Stimulated activated CD4-positive, alpha-beta T cell treated with anti-CD3 and anti-CD28 coated beads, Interleukin-15, amount 100 ng/mL, for 48 hours (primary cell): ENCODE measurements around the gene ST8SIA4.

Experiments
- DNase-seq, 2 donors: peaks; one replicate each; pipeline ENCODE4 v3.0.0-alpha.2; 2020; ENCODE audit warnings: low read depth in 2 of 2

Gene ST8SIA4

GRCh38 chr5:100872408-100873190, 30.5 kb downstream of the ST8SIA4 start:
- peak in 1 of 2 donors; percentile 8 for DNase-seq

GRCh38 chr5:100867039-100867562, 36.0 kb downstream of the ST8SIA4 start:
- DNase-seq, result no peak

GRCh38 chr5:100864931-100865330, 38.2 kb downstream of the ST8SIA4 start:
- DNase-seq, result no peak

GRCh38 chr5:100863739-100864138, 39.3 kb downstream of the ST8SIA4 start:
- no peak for DNase-seq

GRCh38 chr5:100861148-100861547, 41.9 kb downstream of the ST8SIA4 start:
- no peak for DNase-seq

GRCh38 chr5:100860407-100860806, 42.7 kb downstream of the ST8SIA4 start:
- DNase-seq, result no peak

GRCh38 chr5:100858987-100859545, 44.0 kb downstream of the ST8SIA4 start:
- DNase-seq, result no peak

- DNase-seq, result no peak
Measured at GRCh38 chr5:100856462-100856861, 46.6 kb downstream of the ST8SIA4 start.

GRCh38 chr5:100855937-100856430, 47.1 kb downstream of the ST8SIA4 start:
- no peak for DNase-seq

GRCh38 chr5:100855295-100855694, 47.8 kb downstream of the ST8SIA4 start:
- DNase-seq, result no peak

GRCh38 chr5:100854591-100854990, 48.5 kb downstream of the ST8SIA4 start:
- DNase-seq, result no peak

- DNase-seq, result no peak
Measured at GRCh38 chr5:100853582-100853981, 49.5 kb downstream of the ST8SIA4 start.

GRCh38 chr5:100852988-100853449, 50.1 kb downstream of the ST8SIA4 start:
- DNase-seq, result no peak

- DNase-seq, result no peak
Measured at GRCh38 chr5:100852051-100852450, 51.0 kb downstream of the ST8SIA4 start.

- no peak for DNase-seq
Measured at GRCh38 chr5:100846772-100847171, 56.3 kb downstream of the ST8SIA4 start.

- no peak for DNase-seq
Measured at GRCh38 chr5:100842080-100842479, 61.0 kb downstream of the ST8SIA4 start.

- no peak for DNase-seq
Measured at GRCh38 chr5:100841358-100842076, 61.6 kb downstream of the ST8SIA4 start.

GRCh38 chr5:100840789-100841188, 62.3 kb downstream of the ST8SIA4 start:
- DNase-seq, result no peak

GRCh38 chr5:100840370-100840769, 62.7 kb downstream of the ST8SIA4 start:
- no peak for DNase-seq

- DNase-seq, result no peak
Measured at GRCh38 chr5:100838048-100838473, 65.0 kb downstream of the ST8SIA4 start.

GRCh38 chr5:100834519-100834918, 68.6 kb downstream of the ST8SIA4 start:
- no peak for DNase-seq
